ENCODE results near the gene NFATC2. TPM values are rescaled to one million over a fixed set of nuclear protein-coding genes. Genes with fewer than 3 reads are reported as not detected.

The NFATC2 gene
- total and polyA plus RNA-seq, 12 donors: 0.61 to 7.7 (median 4.0) TPM

DNA sequence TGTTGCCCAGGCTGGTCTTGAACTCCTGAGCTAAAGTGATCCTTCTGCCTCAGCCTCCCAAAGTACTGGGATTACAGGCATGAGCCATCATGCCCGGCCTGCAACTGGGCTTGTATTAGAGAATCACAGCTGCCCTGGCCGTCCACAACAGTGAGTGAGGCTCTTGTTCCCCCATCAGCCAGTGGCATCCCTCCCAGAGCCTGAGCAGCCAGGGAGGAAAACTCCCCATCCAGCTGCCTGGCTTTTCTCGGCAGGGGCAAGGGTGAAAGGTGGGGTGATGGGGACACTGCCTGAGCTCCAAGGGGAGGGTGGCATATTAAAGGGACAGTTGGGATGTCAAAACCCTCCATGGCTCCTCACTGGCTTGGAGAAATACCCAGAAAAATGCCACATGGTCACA is 185.6 kb downstream of the NFATC2 start:
- Histone ChIP-seq H3K27me3 (no peaks in the 10 kb centered on the region), H3K4me3 (no peak overlapping the region), H3K27ac (no peak overlapping the region), H3K9me3 (replicated peaks in 1 of 3) (no peaks in the 10 kb centered on the region), H3K4me1 (replicated peaks in 1 of 2) (no peaks in the 10 kb centered on the region), H3K36me3 (replicated peaks in 1 of 2) (no peaks in the 10 kb centered on the region)
- no peak for TF ChIP-seq POLR2A (IDR thresholded peaks at IDR 0.05)
- TF ChIP-seq CTCF (IDR thresholded peaks at IDR 0.05): no peak
- no peak for DNase-seq
- 53 to 69% (median 60%) methylated on average over 3 of the region's 3 CpGs for WGBS, 4 donors
- intact Hi-C loops (cut with DNase I): no loop called here

DNA sequence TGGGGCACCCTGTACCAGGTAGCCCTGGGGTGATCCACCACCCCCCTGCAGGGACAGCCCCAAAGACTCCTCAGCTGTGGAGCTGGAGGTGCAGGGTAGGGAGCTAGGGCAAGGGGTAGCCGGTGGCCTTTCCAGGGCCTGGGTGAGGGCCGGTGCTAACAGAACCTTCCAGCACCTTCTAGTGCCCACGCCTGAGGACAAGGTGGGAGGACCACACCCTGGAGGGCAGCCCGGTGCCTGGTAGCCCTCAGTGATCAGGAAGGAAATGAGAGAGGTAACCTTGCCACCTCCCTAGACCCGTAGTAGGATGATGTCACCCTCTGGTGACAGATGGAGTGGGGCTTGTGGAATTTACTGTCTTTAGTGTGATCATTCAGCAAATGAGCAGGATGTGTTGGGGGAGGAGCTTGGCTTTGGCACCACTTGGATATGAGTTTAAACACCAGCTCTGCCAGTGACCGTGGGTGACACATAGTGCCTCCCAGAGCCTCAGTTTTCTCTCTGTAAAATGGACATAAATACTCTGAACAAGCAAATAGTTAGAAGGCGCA is 187.7 kb downstream of the NFATC2 start:
- Histone ChIP-seq H3K4me1 (replicated peaks in 1 of 2) (no peaks in the 10 kb centered on the region), H3K36me3 (replicated peaks in 1 of 2) (no peaks in the 10 kb centered on the region), H3K4me3 (no peak overlapping the region), H3K27ac (no peak overlapping the region), H3K27me3 (no peaks in the 10 kb centered on the region), H3K9me3 (replicated peaks in 1 of 3) (no peaks in the 10 kb centered on the region)
- no peak for DNase-seq
- intact Hi-C loops (cut with DNase I): no loop called here
- 56 to 68% (median 64%) methylated on average over 3 to 7 of the region's 7 CpGs for WGBS, 4 donors
- TF ChIP-seq POLR2A (IDR thresholded peaks at IDR 0.05): no peak
- TF ChIP-seq CTCF (IDR thresholded peaks at IDR 0.05): no peak

DNA sequence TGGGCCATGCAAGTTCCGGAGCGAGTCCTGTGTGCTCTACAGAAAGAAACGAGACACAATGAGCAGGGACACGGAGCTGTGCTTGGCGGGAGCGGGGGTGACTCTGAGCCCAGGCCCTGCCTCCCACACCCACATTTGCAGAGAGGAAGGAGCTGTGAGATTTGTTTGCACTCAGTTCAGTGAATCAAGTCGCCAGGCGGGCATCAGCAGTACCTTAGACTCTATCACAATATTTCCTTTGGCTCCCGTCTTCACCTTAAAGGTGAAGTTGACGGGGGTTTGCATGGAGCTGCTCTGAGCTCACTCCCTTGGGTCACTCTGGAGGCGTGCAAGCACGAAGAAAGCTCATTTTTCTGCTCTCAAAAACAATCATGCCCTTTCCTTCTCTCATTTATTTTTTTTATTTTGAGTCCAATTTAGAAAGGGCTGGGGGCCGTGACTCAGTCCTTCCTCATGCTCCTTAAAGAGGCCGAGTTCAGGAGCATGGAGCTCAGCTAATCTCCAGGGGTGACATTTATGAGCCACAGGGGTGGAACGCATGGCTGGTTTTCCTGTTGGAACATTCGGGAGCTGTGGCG is 188.2 kb downstream of the NFATC2 start:
- Histone ChIP-seq H3K9me3 (replicated peaks in 1 of 3) (no peaks in the 10 kb centered on the region), H3K27ac (no peak overlapping the region), H3K4me3 (no peak overlapping the region), H3K36me3 (replicated peaks in 1 of 2) (no peaks in the 10 kb centered on the region), H3K27me3 (no peaks in the 10 kb centered on the region), H3K4me1 (replicated peaks in 1 of 2) (no peaks in the 10 kb centered on the region)
- TF ChIP-seq CTCF (IDR thresholded peaks at IDR 0.05): no peak
- no peak for TF ChIP-seq POLR2A (IDR thresholded peaks at IDR 0.05)
- 61 to 81% (median 77%) methylated on average over 15 to 17 of the region's 17 CpGs for WGBS, 4 donors
- intact Hi-C loops (cut with DNase I): no loop called here
- no peak for DNase-seq

DNA sequence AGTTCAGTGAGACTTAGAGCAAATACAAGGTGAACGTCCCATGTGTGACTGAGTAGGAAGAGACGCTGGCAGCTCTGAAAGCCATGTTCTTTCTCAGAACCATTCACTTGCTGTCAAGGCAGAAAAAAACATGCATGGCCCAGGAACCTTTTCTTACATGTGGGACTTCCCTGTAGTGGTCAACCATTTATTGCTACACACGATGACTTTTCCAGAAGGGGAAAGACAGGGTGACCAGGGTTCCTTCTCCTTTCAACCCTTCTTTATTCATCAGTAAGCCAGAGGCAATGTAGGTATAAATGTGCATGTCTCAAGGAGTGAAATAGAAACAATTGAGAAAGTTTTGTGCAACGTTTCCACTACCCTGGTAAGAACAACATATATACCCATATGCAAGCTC is 189.0 kb downstream of the NFATC2 start:
- no peaks in the 10 kb centered on the region for H3K4me1 ChIP-seq (replicated peaks in 1 of 2)
- H3K4me3 ChIP-seq: no peak overlapping the region
- 58 to 74% (median 71%) methylated on average over 4 of the region's 4 CpGs for WGBS, 4 donors
- H3K27ac ChIP-seq: no peak overlapping the region
- TF ChIP-seq POLR2A (IDR thresholded peaks at IDR 0.05): no peak
- TF ChIP-seq CTCF (IDR thresholded peaks at IDR 0.05): no peak
- DNase-seq: no peak
- no peaks in the 10 kb centered on the region for H3K36me3 ChIP-seq (replicated peaks in 1 of 2)
- H3K27me3 ChIP-seq: no peaks in the 10 kb centered on the region
- intact Hi-C loops (cut with DNase I): no loop called here
- H3K9me3 ChIP-seq (replicated peaks in 1 of 3): no peaks in the 10 kb centered on the region
